H9 (cell line): ENCODE results near the gene NOS1AP. TPM values are rescaled to one million over a fixed set of nuclear protein-coding genes. Genes with fewer than 3 reads are reported as not detected.

Experiments
- DNase-seq: peaks from one replicate; pipeline ENCODE4 v3.0.0-alpha.2; 2017
- H2AFZ ChIP-seq: one replicate; pipeline ENCODE4 v1.6.1; 2013; ENCODE audit warnings: mild to moderate bottlenecking, low read length, control low read depth, moderate library complexity
- H2AK5ac ChIP-seq: 2 replicates; pipeline ENCODE4 v1.6.1; 2013; ENCODE audit warnings: low read length, control low read depth, mixed read lengths; ENCODE audit not compliant: insufficient read length
- H2BK120ac ChIP-seq: one replicate; pipeline ENCODE4 v1.6.1; 2013; ENCODE audit warnings: low read depth, mild to moderate bottlenecking, low read length, control low read depth, inconsistent platforms; ENCODE audit not compliant: poor library complexity, severe bottlenecking
- H2BK12ac ChIP-seq: 2 replicates; pipeline ENCODE4 v1.6.1; 2013; ENCODE audit warnings: low read length, control low read depth, mixed read lengths, low read depth; ENCODE audit not compliant: insufficient read length
- H2BK15ac ChIP-seq: 2 replicates; pipeline ENCODE4 v1.6.1; 2013; ENCODE audit warnings: low read depth, low read length, control low read depth
- H2BK20ac ChIP-seq: one replicate; pipeline ENCODE4 v1.6.1; 2013; ENCODE audit warnings: low read depth, mild to moderate bottlenecking, low read length, control low read depth, inconsistent platforms; ENCODE audit not compliant: poor library complexity, severe bottlenecking
- H2BK5ac ChIP-seq: 2 replicates; pipeline ENCODE4 v1.6.1; 2013; ENCODE audit warnings: low read length, control low read depth, mixed read lengths; ENCODE audit not compliant: insufficient read length
- H3K14ac ChIP-seq: 2 replicates; pipeline ENCODE4 v1.6.1; 2013; ENCODE audit warnings: low read length, control low read depth; ENCODE audit not compliant: insufficient read depth
- H3K18ac ChIP-seq: 2 replicates; pipeline ENCODE4 v1.6.1; 2013; ENCODE audit warnings: low read depth, mild to moderate bottlenecking, mixed read lengths, low read length, control low read depth; ENCODE audit not compliant: insufficient read length
- H3K23ac ChIP-seq: 2 replicates; pipeline ENCODE4 v1.6.1; 2013; ENCODE audit warnings: low read length, control low read depth, mixed read lengths, low read depth; ENCODE audit not compliant: insufficient read length
- H3K23me2 ChIP-seq: 2 replicates; pipeline ENCODE4 v1.6.1; 2013; ENCODE audit warnings: low read depth, mild to moderate bottlenecking, mixed read lengths, low read length, control low read depth; ENCODE audit not compliant: insufficient read length, poor library complexity, severe bottlenecking
- H3K27ac ChIP-seq: 2 replicates; pipeline ENCODE4 v1.5.1; 2013; ENCODE audit warnings: low read length, control low read depth, mixed read lengths, low read depth; ENCODE audit not compliant: insufficient read length
- H3K27me3 ChIP-seq: 2 replicates; pipeline ENCODE4 v1.6.1; 2013; ENCODE audit warnings: low read length, control low read depth, inconsistent platforms; ENCODE audit not compliant: insufficient read depth
- H3K4ac ChIP-seq: 2 replicates; pipeline ENCODE4 v1.6.1; 2013; ENCODE audit warnings: low read depth, mild to moderate bottlenecking, control low read depth, inconsistent platforms, low read length, moderate library complexity
- H3K4me1 ChIP-seq: 2 replicates; pipeline ENCODE4 v1.6.1; 2013; ENCODE audit warnings: low read length, control low read depth, inconsistent platforms; ENCODE audit not compliant: insufficient read depth
- H3K4me2 ChIP-seq: 2 replicates; pipeline ENCODE4 v1.6.1; 2013; ENCODE audit warnings: low read length, control low read depth, mixed read lengths; ENCODE audit not compliant: insufficient read length, insufficient read depth
- H3K56ac ChIP-seq: 2 replicates; pipeline ENCODE4 v1.6.1; 2013; ENCODE audit warnings: low read depth, mild to moderate bottlenecking, mixed read lengths, low read length, control low read depth; ENCODE audit not compliant: insufficient read length
- H3K79me1 ChIP-seq: 2 replicates; pipeline ENCODE4 v1.6.1; 2013; ENCODE audit warnings: low read depth, mild to moderate bottlenecking, moderate library complexity, low read length, control low read depth, inconsistent platforms; ENCODE audit not compliant: insufficient read depth, poor library complexity, severe bottlenecking
- H3K79me2 ChIP-seq: 2 replicates; pipeline ENCODE4 v1.6.1; 2013; ENCODE audit warnings: low read length, control low read depth, inconsistent platforms; ENCODE audit not compliant: insufficient read depth
- H3K9ac ChIP-seq: 2 replicates; pipeline ENCODE4 v1.6.1; 2013; ENCODE audit warnings: low read length, control low read depth, mixed read lengths; ENCODE audit not compliant: insufficient read length; ENCODE audit errors: extremely low read depth
- H3K9me3 ChIP-seq: one replicate; pipeline ENCODE4 v1.6.1; 2013; ENCODE audit warnings: low read depth, low read length, inconsistent platforms; ENCODE audit not compliant: control insufficient read depth
- H3T11ph ChIP-seq: one replicate; pipeline ENCODE4 v1.6.1; 2013; ENCODE audit warnings: mild to moderate bottlenecking, low read length, control low read depth, inconsistent platforms
- H4K20me1 ChIP-seq: one replicate; pipeline ENCODE4 v1.6.1; 2013; ENCODE audit not compliant: control insufficient read depth, insufficient read length, insufficient read depth
- H4K5ac ChIP-seq: 2 replicates; pipeline ENCODE4 v1.6.1; 2013; ENCODE audit warnings: low read depth, mild to moderate bottlenecking, mixed read lengths, low read length, control low read depth; ENCODE audit not compliant: insufficient read length
- H4K8ac ChIP-seq: replicated peaks from 2 replicates; pipeline ENCODE4 v1.6.1; 2013; ENCODE audit warnings: low read length, control low read depth, mixed read lengths, low read depth; ENCODE audit not compliant: insufficient read length
- H4K91ac ChIP-seq: 2 replicates; pipeline ENCODE4 v1.6.1; 2013; ENCODE audit warnings: low read depth, mild to moderate bottlenecking, moderate library complexity, mixed read lengths, low read length, control low read depth; ENCODE audit not compliant: insufficient read length
- H3K27ac Mint-ChIP-seq, 3 experiments: 2 replicates in 2 of 3; 3 replicates in 1 of 3; pipeline ENCODE4 v1.8.0; 2020 to 2021; ENCODE audit warnings: mixed read lengths in 3 of 3, mild to moderate bottlenecking in 1 of 3, moderate library complexity in 1 of 3
- H3K27me3 Mint-ChIP-seq: 2 replicates; pipeline ENCODE4 v1.8.0; 2021; ENCODE audit warnings: low read depth, mild to moderate bottlenecking, moderate library complexity, mixed read lengths
- H3K36me3 Mint-ChIP-seq, 3 experiments: 2 replicates in 2 of 3; 3 replicates in 1 of 3; pipeline ENCODE4 v1.8.0; 2020 to 2021; ENCODE audit warnings: low read depth in 3 of 3, mixed read lengths in 3 of 3; ENCODE audit not compliant: insufficient read depth in 1 of 3
- H3K4me1 Mint-ChIP-seq, 2 experiments: 2 replicates each; pipeline ENCODE4 v1.8.0; 2020; ENCODE audit warnings: mixed read lengths in 2 of 2
- H3K4me3 Mint-ChIP-seq, 2 experiments: 2 replicates in 1 of 2; 3 replicates in 1 of 2; pipeline ENCODE4 v1.8.0; 2020 to 2021; ENCODE audit warnings: mild to moderate bottlenecking in 2 of 2, mixed read lengths in 2 of 2, moderate library complexity in 1 of 2
- H3K9me3 Mint-ChIP-seq, 2 experiments: 2 replicates in 1 of 2; 3 replicates in 1 of 2; pipeline ENCODE4 v1.8.0; 2020; ENCODE audit warnings: mild to moderate bottlenecking in 2 of 2, mixed read lengths in 2 of 2, moderate library complexity in 1 of 2
- WGBS: extraction: QIAGEN DNeasy Blood & Tissue Kit; methylation state at CpG from one replicate; pipeline ENCODE4 v1.1.7; 2013; ENCODE audit warnings: missing lambda C conversion rate, low lambda C conversion rate, mixed read lengths; ENCODE audit not compliant: insufficient read length; ENCODE audit errors: extremely low coverage; 5-methylcytosine and 5-hydroxymethylcytosine counted together
- total RNA-seq: library from RNA; stranded (reverse); gene quantifications from 2 replicates; pipeline ENCODE4 v1.2.1, GENCODE V29; 2021
- TF ChIP-seq, protein P1 (sequence below): fragments of 200-600 bp; sonication (generic); conservative IDR thresholded peaks from 3 replicates; pipeline ENCODE4 v1.8.0; 2021; ENCODE audit warnings: antibody characterized with exemption, mild to moderate bottlenecking

Gene NOS1AP
- total RNA-seq, 1 experiment from 2014 or later: 8.4 TPM

GRCh38 chr1:162186026-162186374 is 116.5 kb downstream of the NOS1AP start:
- H3K9me3 ChIP-seq: no peaks in the 10 kb centered on the region
- no peak overlapping the region for H3T11ph ChIP-seq
- Mint-ChIP-seq H3K4me3 (no peak overlapping the region), H3K27me3 (no peaks in the 10 kb centered on the region), H3K4me1 (peaks cover 17% of the 10 kb centered on the region in 2 experiments), H3K27ac (no peak overlapping the region), H3K9me3 (0 out of 5 replicates have a peak, but pooled peaks cover 0 to 3% of the 10 kb centered on the region in 2 experiments), H3K36me3 (peaks cover 4 to 10% (median 6%) of the 10 kb centered on the region in 3 experiments; a peak in 3 of 7 replicates)
- H2AFZ ChIP-seq: no peak overlapping the region
- H4K20me1 ChIP-seq: no peaks in the 10 kb centered on the region
- no peak overlapping the region for H3K4me2 ChIP-seq
- no peak overlapping the region for H4K5ac ChIP-seq
- no peak overlapping the region for H3K9ac ChIP-seq
- H4K91ac ChIP-seq: no peak overlapping the region
- H3K4ac ChIP-seq: no peak overlapping the region
- no peak overlapping the region for H4K8ac ChIP-seq
- H2BK15ac ChIP-seq: no peak overlapping the region
- H3K79me1 ChIP-seq: no peaks in the 10 kb centered on the region
- DNase-seq: no peak
- no peak overlapping the region for H2BK20ac ChIP-seq
- H3K18ac ChIP-seq: no peak overlapping the region
- TF ChIP-seq, protein P1, sequence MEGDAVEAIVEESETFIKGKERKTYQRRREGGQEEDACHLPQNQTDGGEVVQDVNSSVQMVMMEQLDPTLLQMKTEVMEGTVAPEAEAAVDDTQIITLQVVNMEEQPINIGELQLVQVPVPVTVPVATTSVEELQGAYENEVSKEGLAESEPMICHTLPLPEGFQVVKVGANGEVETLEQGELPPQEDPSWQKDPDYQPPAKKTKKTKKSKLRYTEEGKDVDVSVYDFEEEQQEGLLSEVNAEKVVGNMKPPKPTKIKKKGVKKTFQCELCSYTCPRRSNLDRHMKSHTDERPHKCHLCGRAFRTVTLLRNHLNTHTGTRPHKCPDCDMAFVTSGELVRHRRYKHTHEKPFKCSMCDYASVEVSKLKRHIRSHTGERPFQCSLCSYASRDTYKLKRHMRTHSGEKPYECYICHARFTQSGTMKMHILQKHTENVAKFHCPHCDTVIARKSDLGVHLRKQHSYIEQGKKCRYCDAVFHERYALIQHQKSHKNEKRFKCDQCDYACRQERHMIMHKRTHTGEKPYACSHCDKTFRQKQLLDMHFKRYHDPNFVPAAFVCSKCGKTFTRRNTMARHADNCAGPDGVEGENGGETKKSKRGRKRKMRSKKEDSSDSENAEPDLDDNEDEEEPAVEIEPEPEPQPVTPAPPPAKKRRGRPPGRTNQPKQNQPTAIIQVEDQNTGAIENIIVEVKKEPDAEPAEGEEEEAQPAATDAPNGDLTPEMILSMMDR: no peak
- no peak overlapping the region for H3K23ac ChIP-seq
- no peak overlapping the region for H2BK5ac ChIP-seq
- H3K14ac ChIP-seq: no peak overlapping the region
- no peaks in the 10 kb centered on the region for H3K27me3 ChIP-seq
- H3K4me1 ChIP-seq: no peaks in the 10 kb centered on the region
- no peak overlapping the region for H2BK120ac ChIP-seq
- no peak overlapping the region for H3K27ac ChIP-seq
- H2BK12ac ChIP-seq: no peak overlapping the region
- H3K79me2 ChIP-seq: no peaks in the 10 kb centered on the region
- no CpG with 5 or more reads among the region's 1 CpG for WGBS
- no peak overlapping the region for H2AK5ac ChIP-seq
- H3K23me2 ChIP-seq: no peaks in the 10 kb centered on the region
- H3K56ac ChIP-seq: no peak overlapping the region
